PC-3 (cell line): Measurements from ENCODE around the gene PCNX2. TPM values are rescaled to one million over a fixed set of nuclear protein-coding genes. Genes with fewer than 3 reads are reported as not detected.

Experiments
- ATAC-seq: fragments of 200-7000 bp; cut with Tn5 transposase; 2 replicates; pipeline ENCODE4 v1.9.1; 2020; ENCODE audit warnings: mild to moderate bottlenecking, moderate library complexity
- BruUV-seq: library from RNA; stranded (reverse); fragments of 400-500 nt; replicated peaks from 2 replicates; lab custom pipeline; 2021; lab: Mats Ljungman, UMichigan
- CTCF ChIA-PET: fragments of 300-600 bp; sonication (Branson Sonifier 250); formaldehyde crosslinking; loops from one replicate; lab custom pipeline; 2022; ENCODE audit warnings: antibody characterized with exemption; lab: Charles Lee
- POLR2A ChIA-PET: fragments of 300-600 bp; sonication (Branson Sonifier 250); formaldehyde crosslinking; loops from one replicate; lab custom pipeline; 2022; ENCODE audit warnings: antibody characterized with exemption; ENCODE audit not compliant: unreplicated experiment; lab: Charles Lee
- DNase-seq: peaks from one replicate; pipeline ENCODE4 v3.0.0-alpha.2; 2015
- H2AFZ ChIP-seq: fragments of 300-600 bp; sonication (generic); 2 replicates; pipeline ENCODE4 v1.6.0; 2016; ENCODE audit warnings: antibody characterized with exemption, low read length
- H3F3A ChIP-seq: fragments of 300-600 bp; sonication (generic); one replicate; pipeline ENCODE4 v1.6.0; 2017; ENCODE audit warnings: antibody characterized with exemption, low read length, control low read depth, mild to moderate bottlenecking; ENCODE audit not compliant: unreplicated experiment
- H3K27ac ChIP-seq: fragments of 300-600 bp; sonication (generic); 2 replicates; pipeline ENCODE4 v1.5.1; 2016; ENCODE audit warnings: mild to moderate bottlenecking, low read length
- H3K27me3 ChIP-seq: fragments of 300-600 bp; sonication (generic); 2 replicates; pipeline ENCODE4 v1.6.1; 2016; ENCODE audit warnings: low read length, mixed read lengths
- H3K36me3 ChIP-seq: fragments of 300-600 bp; sonication (generic); 2 replicates; pipeline ENCODE4 v1.6.1; 2016; ENCODE audit warnings: low read depth, mixed run types, low read length, mixed read lengths
- H3K4me1 ChIP-seq: fragments of 300-600 bp; sonication (generic); 2 replicates; pipeline ENCODE4 v1.5.1; 2016; ENCODE audit warnings: low read length; ENCODE audit not compliant: insufficient read depth
- H3K4me2 ChIP-seq: fragments of 300-600 bp; sonication (generic); 2 replicates; pipeline ENCODE4 v1.6.0; 2016; ENCODE audit warnings: low read length
- H3K4me3 ChIP-seq: fragments of 300-600 bp; sonication (generic); 2 replicates; pipeline ENCODE4 v1.5.1; 2016; ENCODE audit warnings: mild to moderate bottlenecking, low read length, mixed read lengths
- H3K79me2 ChIP-seq: fragments of 300-600 bp; sonication (generic); 2 replicates; pipeline ENCODE4 v1.6.1; 2017; ENCODE audit warnings: low read length, mixed read lengths
- H3K9ac ChIP-seq: fragments of 300-600 bp; sonication (generic); 2 replicates; pipeline ENCODE4 v1.6.0; 2016; ENCODE audit warnings: mild to moderate bottlenecking, low read length
- H3K9me2 ChIP-seq: fragments of 300-600 bp; sonication (generic); replicated peaks from 2 replicates; pipeline ENCODE4 v1.6.1; 2016; ENCODE audit warnings: mixed run types, low read length, mixed read lengths
- H3K9me3 ChIP-seq: fragments of 300-600 bp; sonication (generic); 2 replicates; pipeline ENCODE4 v1.6.1; 2016; ENCODE audit warnings: low read length, mixed read lengths
- H4K20me1 ChIP-seq: fragments of 300-600 bp; sonication (generic); 2 replicates; pipeline ENCODE4 v1.6.1; 2016; ENCODE audit warnings: low read length, mixed read lengths
- EZH2 ChIP-seq: fragments of 300-600 bp; sonication (generic); IDR thresholded peaks from one replicate; pipeline ENCODE4 v1.6.1; 2017; ENCODE audit warnings: antibody characterized with exemption, mild to moderate bottlenecking, low read length; ENCODE audit not compliant: unreplicated experiment
- EZH2phosphoT487 ChIP-seq: fragments of 300-600 bp; sonication (generic); IDR thresholded peaks from 2 replicates; pipeline ENCODE4 v1.6.1; 2018; ENCODE audit warnings: mild to moderate bottlenecking, antibody characterized with exemption, low read length, borderline replicate concordance
- intact Hi-C: fragments of 100-400 bp; cut with micrococcal nuclease; formaldehyde crosslinking; loops from 2 replicates; pipeline ENCODE4 v1.9.0; 2023
- total RNA-seq: library from RNA; depleted of rRNA; stranded (reverse); fragments of >200 nt; gene quantifications from 2 replicates; pipeline ENCODE4 v1.2.3, GENCODE V29; 2014
- TF ChIP-seq, protein P1 (sequence below): fragments of 300-600 bp; sonication (generic); conservative IDR thresholded peaks from 2 replicates; pipeline ENCODE4 v1.5.1; 2017; ENCODE audit warnings: antibody characterized with exemption, low read depth, mild to moderate bottlenecking, low read length

The PCNX2 gene
- total RNA-seq, 1 experiment from 2014 or later: 17.3 TPM

DNA sequence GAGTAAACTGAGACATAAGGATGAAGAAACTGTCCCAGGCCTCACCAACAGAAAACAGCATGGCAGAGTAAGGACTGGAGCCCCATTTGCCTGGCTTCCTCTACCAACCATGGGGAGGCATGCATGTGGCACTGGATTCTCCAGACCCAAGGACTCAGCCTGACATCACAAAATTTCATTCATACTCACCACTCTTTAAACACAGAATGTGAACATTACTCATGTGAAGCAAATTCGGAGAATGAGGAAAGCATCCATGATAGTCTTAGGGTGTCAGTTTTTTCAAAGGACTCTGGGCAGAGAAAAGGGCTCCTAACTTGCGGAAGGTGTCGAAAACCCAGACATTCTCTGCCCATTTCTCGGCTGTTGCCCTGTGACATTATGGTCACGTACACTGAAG is 83.9 kb downstream of the PCNX2 start:
- Histone ChIP-seq H3K27ac (no peak overlapping the region), H3K36me3 (no peaks in the 10 kb centered on the region; the same call in 1 of the 2 replicates), H4K20me1 (no peaks in the 10 kb centered on the region), H3K27me3 (no peaks in the 10 kb centered on the region), H3K4me3 (no peak overlapping the region), H3F3A (no peaks in the 10 kb centered on the region), H2AFZ (no peak overlapping the region), H3K9ac (no peak overlapping the region), H3K4me2 (no peak overlapping the region), H3K79me2 (no peaks in the 10 kb centered on the region), H3K9me2 (no peaks in the 10 kb centered on the region), H3K9me3 (no peaks in the 10 kb centered on the region), H3K4me1 (no peaks in the 10 kb centered on the region)
- ChIA-PET CTCF (no interaction called here), POLR2A (no interaction called here)
- BruUV-seq: no TSS peak
- intact Hi-C loops: no loop called here
- DNase-seq (peak; percentile 14), ATAC-seq (no peak)
- TF ChIP-seq EZH2phosphoT487: no peak
- TF ChIP-seq EZH2: no peak
- TF ChIP-seq, protein P1, sequence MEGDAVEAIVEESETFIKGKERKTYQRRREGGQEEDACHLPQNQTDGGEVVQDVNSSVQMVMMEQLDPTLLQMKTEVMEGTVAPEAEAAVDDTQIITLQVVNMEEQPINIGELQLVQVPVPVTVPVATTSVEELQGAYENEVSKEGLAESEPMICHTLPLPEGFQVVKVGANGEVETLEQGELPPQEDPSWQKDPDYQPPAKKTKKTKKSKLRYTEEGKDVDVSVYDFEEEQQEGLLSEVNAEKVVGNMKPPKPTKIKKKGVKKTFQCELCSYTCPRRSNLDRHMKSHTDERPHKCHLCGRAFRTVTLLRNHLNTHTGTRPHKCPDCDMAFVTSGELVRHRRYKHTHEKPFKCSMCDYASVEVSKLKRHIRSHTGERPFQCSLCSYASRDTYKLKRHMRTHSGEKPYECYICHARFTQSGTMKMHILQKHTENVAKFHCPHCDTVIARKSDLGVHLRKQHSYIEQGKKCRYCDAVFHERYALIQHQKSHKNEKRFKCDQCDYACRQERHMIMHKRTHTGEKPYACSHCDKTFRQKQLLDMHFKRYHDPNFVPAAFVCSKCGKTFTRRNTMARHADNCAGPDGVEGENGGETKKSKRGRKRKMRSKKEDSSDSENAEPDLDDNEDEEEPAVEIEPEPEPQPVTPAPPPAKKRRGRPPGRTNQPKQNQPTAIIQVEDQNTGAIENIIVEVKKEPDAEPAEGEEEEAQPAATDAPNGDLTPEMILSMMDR: no peak

DNA sequence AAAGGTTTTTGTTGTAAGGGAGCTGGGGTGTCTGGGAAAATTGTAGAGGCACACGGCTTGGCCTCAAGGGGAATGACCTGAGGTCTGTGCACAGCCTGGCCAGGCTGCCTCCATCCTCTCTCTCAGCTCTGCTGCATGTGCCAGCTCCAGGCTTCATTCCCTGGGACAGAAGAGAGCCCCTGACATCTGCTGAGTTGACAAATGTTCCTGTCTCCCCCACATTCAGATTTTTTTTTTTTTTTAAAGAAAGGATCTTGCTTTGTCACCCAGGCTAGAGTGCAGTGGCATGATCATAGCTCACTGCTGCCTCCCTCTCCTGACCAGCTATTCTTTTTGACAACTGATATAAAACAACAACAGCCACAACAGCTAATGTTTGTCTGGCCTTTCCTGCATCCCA is 84.4 kb downstream of the PCNX2 start:
- ATAC-seq: no peak
- no peaks in the 10 kb centered on the region for H3F3A ChIP-seq
- TF ChIP-seq EZH2: no peak
- TF ChIP-seq, protein P1: no peak
- no peak for TF ChIP-seq EZH2phosphoT487
- H4K20me1 ChIP-seq: no peaks in the 10 kb centered on the region
- H2AFZ ChIP-seq: no peak overlapping the region
- intact Hi-C loops: no loop called here
- H3K4me3 ChIP-seq: no peak overlapping the region
- H3K9me3 ChIP-seq: no peaks in the 10 kb centered on the region
- no peaks in the 10 kb centered on the region for H3K27me3 ChIP-seq
- no peaks in the 10 kb centered on the region for H3K4me1 ChIP-seq
- no peaks in the 10 kb centered on the region; the same call in 1 of the 2 replicates for H3K36me3 ChIP-seq
- H3K9ac ChIP-seq: no peak overlapping the region
- ChIA-PET POLR2A (no interaction called here), CTCF (no interaction called here)
- no peak overlapping the region for H3K4me2 ChIP-seq
- H3K79me2 ChIP-seq: no peaks in the 10 kb centered on the region
- H3K27ac ChIP-seq: no peak overlapping the region
- DNase-seq: no peak
- H3K9me2 ChIP-seq: no peaks in the 10 kb centered on the region
- no TSS peak for BruUV-seq

DNA sequence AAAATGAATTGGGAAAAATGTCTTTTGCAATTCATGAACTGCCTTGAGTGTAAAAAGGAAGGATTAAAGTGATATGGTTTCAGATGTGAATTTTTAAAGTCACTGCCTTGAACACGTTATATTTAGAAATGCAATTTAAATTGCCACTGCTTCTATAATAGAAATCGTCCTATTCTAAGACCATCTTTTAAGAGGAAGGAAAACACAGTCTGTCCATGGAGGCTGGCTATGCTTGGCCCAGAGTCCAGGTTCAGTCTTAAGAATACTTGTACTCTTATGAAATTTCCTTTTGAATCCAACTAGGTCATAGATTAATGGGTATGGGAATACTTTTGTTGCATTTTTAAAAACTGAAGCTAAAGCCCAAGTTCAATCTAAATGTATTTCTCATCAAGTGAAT is 86.0 kb downstream of the PCNX2 start:
- H3K79me2 ChIP-seq: no peaks in the 10 kb centered on the region
- H3K4me3 ChIP-seq: no peak overlapping the region
- no peaks in the 10 kb centered on the region for H3K9me2 ChIP-seq
- intact Hi-C loops: no loop called here
- no peak overlapping the region for H3K4me2 ChIP-seq
- no peaks in the 10 kb centered on the region for H3K27me3 ChIP-seq
- H3F3A ChIP-seq: no peaks in the 10 kb centered on the region
- H3K27ac ChIP-seq: no peak overlapping the region
- no peak for TF ChIP-seq EZH2
- TF ChIP-seq, protein P1: no peak
- TF ChIP-seq EZH2phosphoT487: no peak
- no peak for ATAC-seq
- H3K4me1 ChIP-seq: no peaks in the 10 kb centered on the region
- no TSS peak for BruUV-seq
- H3K9ac ChIP-seq: no peak overlapping the region
- 0 out of 2 replicates have a peak, but pooled peaks cover 2% of the 10 kb centered on the region for H3K36me3 ChIP-seq
- CTCF ChIA-PET: no interaction called here
- no peaks in the 10 kb centered on the region for H3K9me3 ChIP-seq
- no peak overlapping the region for H2AFZ ChIP-seq
- POLR2A ChIA-PET: no interaction called here
- H4K20me1 ChIP-seq: no peaks in the 10 kb centered on the region
- no peak for DNase-seq
